Left kidney (tissue), 2 donors: ENCODE data around the gene RIN2. TPM values are rescaled to one million over a fixed set of nuclear protein-coding genes. Genes with fewer than 3 reads are reported as not detected.
"Not testable (repeated sequence)": the region's sequence is repeated elsewhere in the genome, so short reads cannot be mapped to it uniquely, and the experiment has no call there.

Source experiments
- DNase-seq: peaks from one replicate; pipeline ENCODE4 v3.0.0-alpha.2; 2013
- polyA plus RNA-seq: library from polyadenylated mRNA; unstranded; fragments of 120-200 nt; gene quantifications from one replicate; pipeline ENCODE4 v1.2.1, GENCODE V29; 2013; ENCODE audit not compliant: insufficient read length

RIN2 gene
- polyA plus RNA-seq, 1 donor: 38.1 TPM

DNA sequence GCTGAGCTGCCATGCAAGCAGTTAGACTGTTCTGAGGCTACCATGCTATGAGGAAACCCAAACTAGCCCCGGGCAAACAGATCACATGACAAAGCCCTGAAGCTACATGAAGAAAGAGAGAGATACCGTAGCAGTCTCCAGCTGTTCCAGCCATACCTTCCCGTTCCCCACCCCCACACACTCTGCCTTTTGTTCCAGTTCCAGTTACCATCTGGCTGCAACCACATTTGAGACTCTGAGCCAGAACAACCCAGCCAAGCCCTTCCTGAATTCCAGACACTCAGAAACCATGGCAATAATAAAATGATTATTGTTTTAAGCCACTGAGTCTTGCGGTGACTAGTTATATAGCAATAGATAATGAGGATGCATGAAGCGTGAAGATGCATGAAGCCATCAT lies 28.3 kb downstream of the RIN2 start:
- no peak for DNase-seq

DNA sequence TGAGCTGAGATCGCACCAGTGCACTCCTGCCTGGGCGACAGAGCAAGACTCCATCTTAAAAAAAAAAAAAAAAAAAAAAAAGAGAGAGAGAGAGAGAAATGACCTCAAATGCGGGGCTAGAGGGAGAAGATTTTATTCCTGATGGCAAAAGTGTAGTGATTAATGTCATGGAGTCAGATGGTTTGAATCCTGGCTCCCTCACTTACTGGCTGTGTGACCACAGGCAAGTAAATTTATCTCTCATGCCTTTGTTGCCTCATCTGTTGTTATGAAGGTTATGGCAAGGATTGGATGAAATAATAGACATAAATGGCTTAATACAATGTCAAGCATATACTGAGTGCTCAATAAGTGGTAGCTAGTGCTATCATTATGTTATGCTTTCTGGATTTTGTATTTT lies 29.3 kb downstream of the RIN2 start:
- DNase-seq: no peak

DNA sequence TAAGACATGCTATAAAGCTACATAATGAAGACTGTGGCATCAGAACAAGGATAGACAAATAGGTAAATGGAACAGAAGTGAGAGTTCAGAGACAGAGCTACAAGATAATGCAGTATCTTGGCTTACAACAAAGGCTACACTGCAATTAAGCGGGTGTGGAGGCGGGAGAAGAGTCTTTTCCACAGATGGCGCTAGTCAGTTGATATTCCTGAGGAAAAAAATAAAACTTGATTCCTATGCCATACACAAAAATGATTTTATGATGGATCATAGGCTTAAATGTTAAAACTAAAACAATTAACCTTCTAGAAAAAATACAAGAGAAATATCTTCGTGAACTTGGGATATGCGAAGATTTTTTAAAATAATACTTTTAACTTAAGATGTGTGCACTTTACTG lies 31.0 kb downstream of the RIN2 start:
- no peak for DNase-seq

DNA sequence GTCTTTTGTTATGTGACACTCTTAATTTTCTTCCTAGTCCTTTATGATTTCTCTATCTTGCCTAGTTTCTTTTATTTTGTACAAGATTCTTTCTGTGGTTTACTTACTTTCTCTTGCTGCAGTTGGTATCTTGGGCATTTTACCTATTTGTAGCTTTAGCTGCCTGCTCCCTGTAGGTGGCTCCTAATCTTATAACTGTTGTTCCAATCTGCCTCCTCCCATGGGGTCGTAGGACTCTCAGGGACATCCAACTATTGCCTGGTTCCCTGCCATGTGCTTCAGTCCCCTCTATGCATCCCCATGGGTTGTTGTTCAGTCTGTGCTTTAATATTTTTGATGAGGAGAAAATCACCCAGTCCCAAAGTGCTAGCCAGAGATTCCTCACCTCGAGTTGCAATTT lies 31.4 kb downstream of the RIN2 start:
- no peak for DNase-seq

DNA sequence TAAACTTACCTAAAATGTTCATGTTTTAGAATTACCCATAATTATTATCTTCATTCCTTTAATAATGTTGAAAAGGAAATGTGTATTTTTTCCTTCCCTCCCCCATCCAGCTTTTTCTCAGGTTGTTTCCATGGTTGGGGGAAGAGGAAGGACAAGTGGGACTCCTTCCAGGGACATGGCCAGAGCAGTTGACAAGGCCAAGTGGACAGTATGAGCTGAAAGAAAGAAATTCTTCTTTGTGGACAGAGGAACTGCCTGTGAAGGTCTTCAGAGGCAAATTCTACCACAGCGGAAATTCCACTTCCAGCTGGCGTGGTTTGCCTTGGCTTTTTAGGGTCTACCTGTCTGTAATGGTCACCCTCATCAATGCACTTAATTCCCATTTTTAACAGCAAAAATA lies 33.8 kb downstream of the RIN2 start:
- DNase-seq: no peak

DNA sequence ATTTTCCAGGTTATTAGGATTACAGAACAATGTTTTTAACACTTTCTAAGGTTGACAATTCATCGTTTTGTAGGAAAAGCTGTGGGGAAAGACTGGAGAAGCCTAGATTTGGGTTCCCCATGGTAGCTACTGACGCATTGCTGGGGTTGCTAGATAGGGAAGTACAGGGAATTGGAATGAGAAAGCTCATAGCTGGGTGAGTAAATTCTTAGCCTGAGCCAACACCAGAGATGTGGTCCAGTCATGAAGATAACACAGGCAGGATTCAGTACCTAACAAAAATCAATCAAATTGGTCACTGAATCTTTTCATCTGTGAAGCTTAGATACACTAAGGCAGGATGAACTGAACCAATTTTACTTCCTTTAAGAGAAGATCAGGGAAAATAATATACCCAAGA lies 35.7 kb downstream of the RIN2 start:
- no peak for DNase-seq

DNA sequence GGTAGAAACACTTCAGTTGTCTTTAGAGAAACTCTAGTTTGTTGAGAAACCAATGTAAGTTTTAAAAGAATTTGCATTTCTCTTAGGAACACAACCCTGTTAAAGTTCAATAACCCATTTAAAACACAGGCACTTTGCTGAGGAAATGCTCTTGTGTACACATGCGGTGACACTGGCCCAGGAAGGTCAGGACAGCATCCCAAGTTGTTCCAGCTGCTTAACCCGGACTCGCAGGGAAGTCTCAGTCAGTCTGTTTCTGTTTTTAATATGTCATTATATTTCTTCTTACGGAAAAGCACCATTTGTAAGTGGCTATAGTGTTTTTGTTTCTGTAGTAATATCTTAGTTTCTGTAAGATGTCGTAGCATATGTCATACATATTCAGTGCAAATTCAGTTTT lies 36.9 kb downstream of the RIN2 start:
- no peak for DNase-seq

DNA sequence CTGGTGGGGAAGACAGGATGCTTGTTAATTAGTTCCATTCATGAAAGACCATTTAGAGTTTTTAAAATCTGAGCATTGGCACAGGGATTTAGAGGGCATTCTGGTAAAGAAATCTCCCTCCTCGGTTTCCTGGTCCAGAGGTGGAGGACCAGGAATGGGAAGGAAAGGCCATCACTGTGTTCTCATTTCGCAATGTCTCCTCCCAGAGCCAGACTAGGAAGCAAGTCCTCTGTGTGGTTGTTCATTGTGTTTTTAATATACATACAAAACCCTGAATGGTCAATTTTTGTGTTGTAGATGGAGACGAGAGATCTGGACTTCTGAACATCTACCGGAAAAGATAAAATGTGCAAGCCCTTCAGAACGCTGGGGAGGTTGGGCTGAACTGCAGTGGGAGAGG lies 41.3 kb downstream of the RIN2 start:
- DNase-seq: no peak

DNA sequence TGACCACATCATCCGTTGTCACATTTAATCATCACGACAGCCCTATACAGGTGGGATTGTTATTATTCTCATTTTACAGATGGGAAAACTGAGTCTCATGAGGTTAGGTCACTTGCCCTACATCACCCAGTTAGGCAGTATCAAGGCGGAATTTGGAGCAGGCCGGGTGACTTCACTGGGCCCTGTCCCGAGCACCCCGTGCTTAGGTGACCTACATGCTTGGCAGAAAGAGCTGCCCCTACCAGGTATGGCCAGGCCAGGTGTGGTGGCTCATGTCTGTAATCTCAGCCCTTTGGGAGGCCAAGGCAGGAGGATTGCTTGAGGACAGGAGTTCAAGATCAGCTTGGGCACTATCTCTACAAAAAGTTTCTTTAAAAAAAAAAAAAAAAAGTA lies 44.0 kb downstream of the RIN2 start:
- DNase-seq: no peak

DNA sequence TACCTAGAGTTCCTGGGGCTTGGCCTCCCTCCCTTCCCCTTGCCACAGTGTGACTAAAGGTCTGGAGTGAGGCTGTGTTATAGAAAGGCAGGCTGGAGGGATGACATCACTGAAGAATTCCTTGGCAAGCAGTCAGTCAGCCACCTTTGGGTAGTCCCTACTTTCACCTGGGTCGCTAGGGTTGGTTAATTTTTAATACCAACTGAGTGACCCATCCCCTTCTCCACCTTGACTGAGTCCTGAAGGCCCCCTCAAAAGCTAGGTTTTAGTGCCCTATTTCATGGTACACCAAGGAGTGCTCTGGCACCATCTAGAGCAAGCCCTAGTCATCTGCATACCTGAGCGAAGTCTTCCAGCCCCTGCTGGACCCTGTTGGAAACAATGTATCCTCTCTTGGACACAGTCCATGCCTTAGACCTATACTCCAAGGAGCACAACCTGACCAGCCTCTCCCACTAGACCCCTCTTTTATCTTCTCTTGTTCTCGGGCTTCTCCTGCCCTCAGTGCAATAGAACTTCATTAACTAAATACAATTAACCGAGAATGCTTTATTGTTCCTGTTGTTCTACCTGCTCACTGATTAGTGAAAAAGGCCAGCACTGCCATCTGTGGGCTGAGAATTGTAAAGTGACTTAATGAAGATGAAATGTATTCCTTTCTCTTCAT lies 44.6 kb downstream of the RIN2 start:
- DNase-seq: no peak

DNA sequence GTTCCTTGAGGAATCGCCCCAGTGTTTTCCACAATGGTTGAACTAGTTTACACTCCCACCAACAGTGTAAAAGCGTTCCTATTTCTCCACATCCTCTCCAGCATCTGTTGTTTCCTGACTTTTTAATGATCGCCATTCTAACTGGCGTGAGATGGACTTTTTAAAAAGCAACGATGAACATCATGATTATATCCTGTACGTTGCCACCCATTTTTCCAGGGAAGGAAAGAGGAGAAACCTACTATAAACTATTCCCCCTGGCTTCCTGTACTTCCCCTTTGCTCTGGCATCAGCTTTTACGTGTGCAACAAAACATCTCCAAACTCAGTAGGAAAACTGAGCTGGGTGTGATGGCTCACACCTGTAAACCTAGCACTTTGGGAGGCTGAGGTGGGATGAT lies 48.2 kb downstream of the RIN2 start:
- DNase-seq: not testable (repeated sequence)

DNA sequence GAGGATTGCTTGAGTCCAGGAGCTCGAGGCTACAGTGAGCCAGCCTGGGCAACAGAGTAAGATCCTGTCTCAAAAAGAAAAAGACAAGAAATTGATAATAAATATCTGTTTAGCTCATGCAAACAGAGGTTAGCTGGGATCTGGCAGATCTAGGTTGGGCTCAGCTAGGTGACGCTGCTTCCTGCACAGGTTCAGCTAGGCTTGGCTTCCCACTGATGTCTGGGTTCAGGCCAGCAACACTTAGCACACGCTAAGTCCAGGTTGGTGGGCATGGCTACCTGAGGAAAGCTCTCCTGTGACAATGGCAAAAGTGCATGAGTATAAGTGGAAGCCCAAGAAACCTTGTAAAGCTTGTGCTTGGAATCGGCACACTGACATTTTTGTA lies 48.7 kb downstream of the RIN2 start:
- no peak for DNase-seq

DNA sequence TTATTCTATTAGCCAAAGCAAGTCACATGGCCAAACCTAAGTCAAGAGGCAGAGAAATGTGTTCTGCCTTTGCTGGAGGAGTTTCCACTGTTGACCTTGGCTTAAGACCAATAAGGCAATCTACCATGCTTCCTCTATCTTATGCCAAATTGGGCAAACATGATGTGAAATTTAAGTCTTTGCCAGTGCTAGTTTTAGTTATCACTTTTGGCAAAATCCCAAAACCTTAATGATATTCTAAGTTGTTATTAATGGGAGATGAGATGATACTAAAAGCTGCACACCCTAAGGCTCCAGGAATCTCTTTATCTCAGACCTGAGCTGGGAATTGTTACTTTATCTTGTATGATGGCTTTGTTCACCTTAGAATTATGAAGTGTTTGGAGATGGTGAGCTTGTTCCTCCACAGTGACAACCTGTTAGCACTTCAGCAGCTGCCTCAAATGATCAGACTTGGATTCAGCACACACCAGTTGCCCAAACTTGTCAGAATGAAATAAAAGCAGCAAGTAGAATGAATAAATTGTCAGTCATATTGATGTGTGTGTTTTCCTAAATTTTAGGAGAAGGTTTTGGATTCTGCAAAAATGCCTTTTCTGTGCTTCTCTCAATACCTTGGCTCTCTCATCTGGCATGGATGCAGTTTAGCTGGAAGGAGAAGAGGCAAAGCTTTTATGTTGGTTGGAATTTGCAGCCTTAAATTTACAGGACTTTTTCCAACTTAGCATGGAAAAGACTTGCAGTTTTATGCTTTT lies 49.3 kb downstream of the RIN2 start:
- no peak for DNase-seq
